A549 (cell line): ENCODE data around the gene CHAC2.

Source experiments
- CTCF ChIP-seq: fragments of >200 bp; sonication (Bioruptor Twin); formaldehyde crosslinking; IDR thresholded peaks from 3 replicates; pipeline ENCODE4 v1.5.1; 2016
- POLR2AphosphoS2 ChIP-seq: conservative IDR thresholded peaks from 2 replicates; pipeline ENCODE4 v1.6.1; 2012; ENCODE audit warnings: low read length, improper control_type of control experiment, inconsistent platforms

- TF ChIP-seq CTCF (no peak), POLR2AphosphoS2 (no peak)
Measured at GRCh38 chr2:53802617-53803151, 35.1 kb downstream of the CHAC2 start.
